NCI-H1092 treated with DMSO at 0.1 percent for 48 hours (cell line): ENCODE measurements around the gene WDR86.
A peak's percentile ranks its signal among the peaks of the same experiment; 100 is the strongest.

ENCODE experiments used
- DNase-seq: peaks from one replicate; lab custom pipeline; 2025; lab: John Stamatoyannopoulos, UW

WDR86 gene

GRCh38 chr7:151379534-151380198 lies 30.2 kb downstream of the WDR86 start:
- no peak for DNase-seq

- DNase-seq: no peak
Observed at GRCh38 chr7:151379193-151379520, 30.7 kb downstream of the WDR86 start.

- no peak for DNase-seq
Observed at GRCh38 chr7:151378496-151379192, 31.2 kb downstream of the WDR86 start.

DNA sequence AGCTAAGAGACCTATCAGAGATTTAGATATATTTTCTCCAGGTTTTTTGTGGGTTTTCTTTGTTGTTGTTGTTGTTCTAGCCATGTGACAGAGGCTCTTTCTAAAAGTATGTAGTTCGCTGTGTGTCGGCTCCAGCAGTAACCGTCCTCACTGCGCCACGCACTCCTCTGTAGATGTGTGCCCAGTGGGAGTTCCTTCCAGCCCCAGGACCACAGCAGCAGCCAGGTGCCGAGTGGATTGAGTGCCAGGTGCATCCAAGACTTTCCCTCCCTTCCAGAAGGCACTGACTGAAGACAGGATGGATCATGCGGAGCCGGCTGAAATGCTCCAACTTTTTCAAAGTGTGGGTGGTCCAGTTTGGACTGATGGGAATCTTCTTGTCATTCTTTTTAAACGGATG lies 31.8 kb downstream of the WDR86 start:
- DNase-seq: no peak

GRCh38 chr7:151377406-151377805 lies 32.4 kb downstream of the WDR86 start:
- no peak for DNase-seq

DNA sequence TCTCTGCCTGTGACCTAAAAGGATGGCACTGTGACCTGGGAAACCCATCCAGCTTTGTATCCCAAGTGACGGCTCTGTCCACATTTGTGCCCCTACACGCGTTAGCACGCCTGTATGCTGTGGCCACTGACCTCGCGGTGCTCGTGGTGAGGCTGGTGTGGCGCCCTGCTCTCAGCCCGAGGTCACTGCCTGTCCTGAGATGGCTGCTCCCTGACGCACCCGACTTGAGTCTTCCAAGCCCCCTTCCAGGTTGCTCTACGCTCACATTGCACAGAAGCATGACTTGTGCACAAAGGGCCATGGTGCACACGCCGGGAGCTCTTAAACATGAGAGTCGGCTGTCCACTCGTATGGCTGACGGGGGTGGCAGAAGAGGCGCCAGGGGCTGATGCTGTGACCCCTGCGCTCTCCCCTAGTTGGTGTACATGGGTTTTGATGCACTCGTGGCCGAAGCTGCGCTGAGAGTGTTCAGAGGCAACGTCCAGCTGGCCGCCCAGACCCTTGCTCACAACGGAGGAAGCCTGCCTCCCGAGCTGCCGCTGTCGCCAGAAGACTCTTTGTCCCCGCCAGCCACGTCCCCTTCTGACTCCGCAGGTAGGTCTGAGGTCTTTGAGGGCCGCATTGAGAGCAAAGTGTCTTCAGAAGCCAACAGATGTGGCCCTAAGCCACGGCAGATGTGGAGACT lies 33.5 kb downstream of the WDR86 start:
- no peak for DNase-seq

GRCh38 chr7:151375530-151376217 lies 34.2 kb downstream of the WDR86 start:
- no peak for DNase-seq

- no peak for DNase-seq
Observed at GRCh38 chr7:151374726-151375125, 35.1 kb downstream of the WDR86 start.

DNA sequence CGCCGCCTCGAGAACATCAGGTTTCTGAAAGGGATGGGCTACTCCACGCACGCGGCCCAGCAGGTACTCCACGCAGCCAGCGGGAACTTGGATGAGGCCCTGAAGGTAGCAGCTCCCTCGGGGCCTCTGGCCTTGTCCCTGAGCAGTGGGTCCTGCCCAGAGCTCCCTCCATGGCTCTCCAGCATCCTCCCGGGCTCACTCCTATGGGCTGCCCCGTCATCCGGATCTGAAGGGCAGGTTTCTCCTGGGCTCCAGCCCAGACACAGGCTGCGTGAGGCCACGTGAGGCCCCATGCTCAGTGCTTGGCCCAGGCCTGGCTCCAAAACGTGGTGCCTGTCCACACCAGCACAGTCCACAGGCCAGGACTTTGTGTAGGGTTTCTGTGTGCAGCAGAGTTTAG lies 35.7 kb downstream of the WDR86 start:
- no peak for DNase-seq

DNA sequence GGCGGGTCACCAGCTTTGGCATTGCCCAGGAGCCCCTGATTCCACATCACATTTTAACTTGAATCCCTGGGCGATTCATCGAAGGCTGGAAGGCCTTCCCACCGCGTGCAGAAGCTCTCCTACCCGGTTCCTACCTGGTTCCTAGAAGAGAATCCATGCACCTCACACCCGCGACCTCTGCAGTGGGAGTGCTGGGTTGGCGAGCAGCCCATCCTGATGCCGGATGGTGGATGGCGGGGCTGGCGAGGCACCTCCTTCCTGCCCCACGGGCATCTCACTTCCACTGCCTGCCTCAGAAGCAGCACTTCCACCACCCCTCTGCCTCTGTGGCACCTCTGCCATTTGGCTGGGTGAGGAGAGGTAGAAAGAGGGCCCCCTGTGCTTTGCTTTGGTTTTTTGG lies 36.2 kb downstream of the WDR86 start:
- no peak for DNase-seq

DNA sequence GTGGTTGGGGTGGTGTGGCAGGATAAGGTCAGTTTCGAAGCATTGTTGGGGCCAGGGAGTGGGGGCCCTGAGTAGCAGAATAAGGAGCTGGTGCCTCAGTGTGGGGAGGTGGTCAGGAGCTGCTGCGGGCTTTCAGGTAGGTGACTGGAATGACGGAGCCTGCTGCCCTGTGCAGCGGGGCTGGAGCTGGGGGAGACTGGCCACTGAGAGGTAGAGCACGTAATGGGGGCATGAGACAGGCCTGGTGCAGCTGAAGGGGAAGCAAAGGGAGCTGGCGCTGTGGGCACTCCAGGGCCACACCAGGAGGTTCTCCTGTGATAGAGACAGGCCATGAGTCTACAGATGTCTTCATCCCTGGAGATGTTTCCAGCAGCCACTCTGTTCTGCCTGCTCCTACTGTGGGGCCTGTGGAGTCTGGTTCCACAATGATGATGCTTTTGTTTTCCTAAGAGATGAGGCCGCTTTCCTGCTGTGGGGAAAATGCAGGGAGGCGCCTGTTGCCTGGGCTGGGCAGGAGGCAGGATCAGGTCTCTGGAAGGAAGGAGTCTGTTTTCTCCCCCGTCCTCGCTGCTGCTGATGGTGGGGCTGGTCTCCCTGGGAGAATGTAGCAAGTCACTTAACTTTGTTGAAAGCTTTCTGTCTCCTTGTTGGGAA lies 37.1 kb downstream of the WDR86 start:
- no peak for DNase-seq

- no peak for DNase-seq
Observed at GRCh38 chr7:151371266-151371665, 38.6 kb downstream of the WDR86 start.

DNA sequence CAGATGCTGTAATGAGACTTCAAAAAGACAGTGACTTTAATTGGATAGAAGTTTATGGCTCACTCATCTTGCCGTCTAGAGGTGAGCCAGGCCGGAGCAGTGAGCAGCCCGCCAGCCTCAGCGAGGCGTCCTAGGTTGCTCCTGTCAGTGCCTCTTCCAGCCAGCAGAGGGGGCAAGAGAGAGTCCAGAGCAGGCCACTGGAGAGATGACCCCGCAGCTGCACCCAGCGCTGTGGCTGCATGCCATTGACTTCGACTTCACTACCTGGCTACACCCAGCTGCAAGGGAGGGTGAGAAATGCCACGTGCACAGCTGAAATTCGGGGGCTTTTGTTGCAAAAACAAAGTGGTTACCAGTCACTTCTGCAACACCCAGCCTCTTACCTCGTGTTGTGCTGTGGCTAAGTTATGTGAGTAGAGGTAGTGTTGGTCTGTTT lies 41.7 kb downstream of the WDR86 start:
- peak; percentile 86 for DNase-seq

GRCh38 chr7:151367284-151367683 lies 42.6 kb downstream of the WDR86 start:
- DNase-seq: no peak

DNA sequence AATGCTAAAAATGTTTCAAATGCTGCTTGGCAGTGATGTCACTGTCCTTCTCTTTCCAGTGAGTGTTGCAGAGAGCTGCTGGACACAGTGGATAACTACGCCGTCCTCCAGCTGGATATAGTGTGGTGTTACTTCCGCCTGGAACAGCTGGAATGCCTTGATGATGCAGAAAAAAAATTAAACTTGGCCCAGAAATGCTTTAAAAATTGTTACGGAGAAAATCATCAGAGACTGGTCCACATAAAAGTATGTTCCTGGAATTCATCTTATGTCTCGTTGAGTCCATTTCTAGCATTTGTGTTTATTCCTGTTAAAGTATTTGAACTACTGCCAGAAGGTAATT lies 43.0 kb downstream of the WDR86 start:
- no peak for DNase-seq

GRCh38 chr7:151366166-151366879 lies 43.5 kb downstream of the WDR86 start:
- DNase-seq: no peak

DNA sequence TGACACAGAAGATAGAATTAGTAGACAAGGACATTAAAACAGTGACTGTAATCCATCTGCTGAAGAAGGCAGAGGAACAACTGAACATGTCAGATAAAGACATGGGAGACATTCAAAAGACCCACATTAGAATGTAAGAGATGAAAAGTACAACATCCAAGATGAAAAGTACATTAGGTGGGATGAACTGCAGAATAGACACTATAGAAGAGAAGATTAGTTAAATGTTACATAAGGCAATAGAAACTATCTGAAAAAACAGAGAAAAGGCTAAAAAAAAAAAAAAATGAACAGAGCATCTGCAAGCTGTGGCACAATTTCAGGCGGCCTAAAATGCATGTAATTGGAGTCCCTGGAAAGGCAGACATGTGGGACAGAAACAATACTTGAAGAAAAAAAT lies 46.7 kb downstream of the WDR86 start:
- DNase-seq: no peak

DNA sequence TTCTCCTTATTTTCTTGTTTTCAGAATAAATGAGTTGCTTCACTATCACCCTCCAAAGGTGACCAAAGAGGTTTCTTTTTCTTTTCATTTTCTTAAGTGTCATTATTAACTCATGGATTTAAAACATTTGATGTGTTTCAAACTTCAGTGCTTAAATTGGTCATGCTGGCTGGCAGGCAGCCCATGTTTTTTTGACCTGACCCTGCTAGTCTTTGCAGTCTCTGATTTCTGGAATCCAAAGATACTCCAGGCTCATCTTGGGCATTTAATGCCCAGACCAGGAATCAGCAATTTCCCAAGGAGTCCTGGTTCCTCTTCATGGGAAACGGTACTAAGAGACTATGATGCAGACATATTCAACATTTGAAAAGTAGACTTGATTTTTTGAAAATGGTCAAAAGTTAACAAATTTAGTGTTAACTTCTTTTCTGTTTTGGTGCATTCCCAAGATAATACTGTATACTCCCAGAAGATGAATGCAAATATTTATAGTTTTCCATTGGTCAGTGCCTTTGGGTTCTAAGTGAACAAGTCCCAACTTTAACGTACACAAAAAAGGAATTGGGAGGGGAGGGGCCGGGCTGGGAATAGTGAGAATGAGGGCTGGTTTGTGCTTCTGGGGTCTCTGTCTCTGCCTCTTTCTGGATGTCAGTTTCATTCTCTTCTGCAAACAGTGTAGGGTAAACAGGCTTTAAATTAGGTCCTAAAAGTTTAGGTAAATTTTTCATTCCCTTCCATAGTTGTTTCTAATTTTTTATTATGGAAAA lies 48.5 kb downstream of the WDR86 start:
- no peak for DNase-seq

DNA sequence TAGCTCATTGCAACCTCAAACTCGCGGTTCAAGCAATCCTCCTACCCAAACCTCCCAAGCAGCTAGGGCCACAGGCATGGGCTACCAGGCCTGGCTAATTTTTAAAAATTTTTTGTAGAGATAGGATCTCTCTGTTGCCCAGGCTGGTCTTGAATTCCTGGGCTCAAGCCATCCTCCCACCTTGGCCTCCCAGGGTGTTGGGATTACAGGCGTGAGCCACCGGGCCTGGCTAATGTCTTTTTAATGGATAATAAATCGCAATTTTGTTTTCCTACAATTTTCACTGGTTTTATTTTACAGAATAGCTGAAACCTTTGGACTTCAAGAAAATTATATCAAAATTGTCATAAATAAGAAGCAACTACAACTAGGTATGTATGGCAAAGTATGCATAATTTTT lies 57.3 kb downstream of the WDR86 start:
- DNase-seq: no peak

DNA sequence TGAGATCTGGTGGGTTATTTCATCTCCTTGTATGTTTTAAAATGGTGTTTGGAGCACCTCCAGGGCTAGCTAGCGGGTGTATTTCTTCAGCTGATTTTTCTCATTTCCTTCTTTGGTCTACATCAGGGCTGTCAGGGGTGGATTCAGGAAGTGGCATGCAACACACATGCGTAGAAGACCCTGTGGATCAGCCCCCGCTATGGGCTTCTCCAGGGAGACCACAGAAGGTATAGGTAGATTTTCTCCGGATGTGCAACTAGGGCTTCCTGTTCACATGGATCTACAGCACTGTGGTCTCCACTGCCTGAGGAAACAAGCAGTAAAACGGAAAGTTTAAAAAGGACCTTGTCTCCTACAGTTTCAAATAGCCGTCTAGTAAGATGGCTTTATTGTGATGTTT lies 57.9 kb downstream of the WDR86 start:
- no peak for DNase-seq

GRCh38 chr7:151351027-151351426 lies 58.8 kb downstream of the WDR86 start:
- DNase-seq: no peak
